ENCODE measurements around the gene ATG16L2.
"Not testable (repeated sequence)": the region's sequence is repeated elsewhere in the genome, so short reads cannot be mapped to it uniquely, and the experiment has no call there.

- not testable (repeated sequence) for TF ChIP-seq CTCF (conservative IDR thresholded peaks at IDR 0.05; ENCODE audit: low read depth, low read length); EZH2phosphoT487 (IDR thresholded peaks at IDR 0.05; ENCODE audit: borderline replicate concordance, low read length); EZH2 (IDR thresholded peaks at IDR 0.05; ENCODE audit: low read length, unreplicated experiment)
Observed at GRCh38 chr11:72791228-72791627, 23.0 kb upstream of the ATG16L2 start.
